GM23338 (cell line): ENCODE data around the gene CEP72. TPM values are rescaled to one million over a fixed set of nuclear protein-coding genes. Genes with fewer than 3 reads are reported as not detected.

Experiments
- ATAC-seq: fragments of 200-7000 bp; cut with Tn5 transposase; 3 replicates; pipeline ENCODE4 v1.9.1; 2020
- DNase-seq: peaks from one replicate; pipeline ENCODE4 v3.0.0-alpha.2; 2015; ENCODE audit warnings: low spot score
- H2AFZ ChIP-seq: fragments of 200-600 bp; sonication (generic); 2 replicates; pipeline ENCODE4 v1.8.0; 2016; ENCODE audit warnings: antibody characterized with exemption, mild to moderate bottlenecking, moderate library complexity
- H3F3A ChIP-seq: fragments of 200-600 bp; sonication (generic); replicated peaks from 2 replicates; pipeline ENCODE4 v1.8.0; 2017; ENCODE audit warnings: antibody characterized with exemption, mixed run types, low read depth
- H3K27ac ChIP-seq: fragments of 200-600 bp; sonication (generic); 2 replicates; pipeline ENCODE4 v1.6.1; 2016; ENCODE audit warnings: low read depth
- H3K27me3 ChIP-seq: fragments of 200-600 bp; sonication (generic); 2 replicates; pipeline ENCODE4 v1.8.0; 2016; ENCODE audit warnings: mild to moderate bottlenecking, mixed run types, moderate library complexity; ENCODE audit not compliant: insufficient read depth
- H3K36me3 ChIP-seq: fragments of 200-600 bp; sonication (generic); 2 replicates; pipeline ENCODE4 v1.8.0; 2016; ENCODE audit warnings: mild to moderate bottlenecking; ENCODE audit not compliant: insufficient read depth
- H3K4me1 ChIP-seq: fragments of 200-600 bp; sonication (generic); 2 replicates; pipeline ENCODE4 v1.8.0; 2016; ENCODE audit warnings: mild to moderate bottlenecking, moderate library complexity; ENCODE audit not compliant: insufficient read depth
- H3K4me2 ChIP-seq: fragments of 200-600 bp; sonication (generic); 2 replicates; pipeline ENCODE4 v1.7.1; 2017; ENCODE audit warnings: mixed run types
- H3K4me3 ChIP-seq: fragments of 200-600 bp; sonication (generic); 2 replicates; pipeline ENCODE4 v1.6.1; 2016; ENCODE audit warnings: mixed run types
- H3K79me2 ChIP-seq: fragments of 200-600 bp; sonication (generic); replicated peaks from 2 replicates; pipeline ENCODE4 v1.8.0; 2017; ENCODE audit warnings: mild to moderate bottlenecking; ENCODE audit not compliant: insufficient read depth
- H3K9me2 ChIP-seq: fragments of 200-600 bp; sonication (generic); 2 replicates; pipeline ENCODE4 v1.8.0; 2017; ENCODE audit not compliant: insufficient read depth
- H4K20me1 ChIP-seq: fragments of 200-600 bp; sonication (generic); replicated peaks from 2 replicates; pipeline ENCODE4 v1.8.0; 2017; ENCODE audit warnings: mild to moderate bottlenecking; ENCODE audit not compliant: insufficient read depth
- H3K27ac Mint-ChIP-seq: 2 replicates; pipeline ENCODE4 v1.8.0; 2020; ENCODE audit warnings: inconsistent platforms, mild to moderate bottlenecking, moderate library complexity, mixed read lengths
- H3K27me3 Mint-ChIP-seq: 3 replicates; pipeline ENCODE4 v1.8.0; 2022; ENCODE audit warnings: low read depth, mild to moderate bottlenecking, moderate library complexity, mixed read lengths, inconsistent platforms; ENCODE audit not compliant: insufficient read depth, poor library complexity
- H3K36me3 Mint-ChIP-seq: 3 replicates; pipeline ENCODE4 v1.8.0; 2021; ENCODE audit warnings: low read depth, mild to moderate bottlenecking, inconsistent platforms, moderate library complexity, mixed read lengths
- H3K4me1 Mint-ChIP-seq: 3 replicates; pipeline ENCODE4 v1.8.0; 2020; ENCODE audit warnings: mild to moderate bottlenecking, inconsistent platforms, mixed read lengths
- H3K4me3 Mint-ChIP-seq: 3 replicates; pipeline ENCODE4 v1.8.0; 2021; ENCODE audit warnings: moderate library complexity, mild to moderate bottlenecking, inconsistent platforms, mixed read lengths
- H3K9me3 Mint-ChIP-seq: 3 replicates; pipeline ENCODE4 v1.8.0; 2020; ENCODE audit warnings: moderate library complexity, mild to moderate bottlenecking, inconsistent platforms, mixed read lengths
- CREB1 ChIP-seq: fragments of 250-450 bp; sonication (Bioruptor Pico); IDR thresholded peaks from 2 replicates; pipeline ENCODE4 v1.5.0; 2020; ENCODE audit warnings: low read depth, mild to moderate bottlenecking, moderate library complexity
- EZH2phosphoT487 ChIP-seq: fragments of 200-600 bp; sonication (generic); IDR thresholded peaks from one replicate; pipeline ENCODE4 v1.8.1; 2018; ENCODE audit warnings: antibody characterized with exemption; ENCODE audit not compliant: unreplicated experiment
- JUNB ChIP-seq: IDR thresholded peaks from one replicate; pipeline ENCODE4 v1.6.1; 2016; ENCODE audit warnings: antibody characterized with exemption; ENCODE audit not compliant: unreplicated experiment
- POLR2AphosphoS5 ChIP-seq: IDR thresholded peaks from 2 replicates; pipeline ENCODE4 v1.6.1; 2016; ENCODE audit warnings: antibody characterized with exemption, low read depth
- REST ChIP-seq: IDR thresholded peaks from one replicate; pipeline ENCODE4 v1.6.1; 2018; ENCODE audit warnings: antibody characterized with exemption; ENCODE audit not compliant: unreplicated experiment
- STAT1 ChIP-seq: IDR thresholded peaks from one replicate; pipeline ENCODE4 v1.6.1; 2016; ENCODE audit warnings: antibody characterized with exemption; ENCODE audit not compliant: unreplicated experiment
- ZNF114 ChIP-seq: fragments of 250-450 bp; sonication (Bioruptor Pico); IDR thresholded peaks from 2 replicates; pipeline ENCODE4 v1.5.0; 2020; ENCODE audit warnings: mild to moderate bottlenecking, moderate library complexity
- ZNF331 ChIP-seq: fragments of 250-450 bp; sonication (Bioruptor Pico); IDR thresholded peaks from 2 replicates; pipeline ENCODE4 v1.5.0; 2020; ENCODE audit warnings: low read depth, mild to moderate bottlenecking, moderate library complexity
- polyA plus RNA-seq: library from polyadenylated mRNA; unstranded; fragments of >200 nt; fragmentation: Nextera tagmentation; extraction: Ambion mirVana; gene quantifications from 2 replicates; pipeline ENCODE4 v1.2.1, GENCODE V29; 2016
- total RNA-seq: library from RNA; depleted of rRNA; stranded (reverse); fragments of >200 nt; shearing (Covaris generic); gene quantifications from 2 replicates; pipeline ENCODE4 v1.2.3, GENCODE V29; 2014
- TF ChIP-seq, protein P1 (sequence below): IDR thresholded peaks from 2 replicates; pipeline ENCODE4 v1.6.1; 2016; ENCODE audit warnings: antibody characterized with exemption
- TF ChIP-seq, protein P2 (sequence below): fragments of 250-450 bp; sonication (Bioruptor Pico); IDR thresholded peaks from 2 replicates; pipeline ENCODE4 v1.5.0; 2020; ENCODE audit warnings: mild to moderate bottlenecking, moderate library complexity

CEP72 gene
- total and polyA plus RNA-seq, 2 experiments from 2014 or later = 15.5 to 27.1 TPM

GRCh38 chr5:610011-610743 is 2.0 kb upstream of the CEP72 start:
- no peak overlapping the region for H3K4me3 ChIP-seq

More at GRCh38 chr5:610011-610743, 2.0 kb upstream of the CEP72 start:
- H3K4me3 Mint-ChIP-seq = peak overlapping the region; percentile 74; the same call in 1 of the 3 replicates
- Histone ChIP-seq H3K9me2 (no peaks in the 10 kb centered on the region), H3K4me1 (peaks cover 6% of the 10 kb centered on the region; the same call in 1 of the 2 replicates), H3K79me2 (peaks cover 28% of the 10 kb centered on the region), H3K4me2 (no peak overlapping the region), H3F3A (no peaks in the 10 kb centered on the region), H2AFZ (no peak overlapping the region), H3K27me3 (no peaks in the 10 kb centered on the region), H3K36me3 (no peaks in the 10 kb centered on the region), H3K27ac (no peak overlapping the region), H4K20me1 (peaks cover 22% of the 10 kb centered on the region)
- no peak for ATAC-seq
- H3K36me3 Mint-ChIP-seq = peaks cover 10% of the 10 kb centered on the region; the same call in 2 of the 3 replicates
- peaks cover 11% of the 10 kb centered on the region for H3K27me3 Mint-ChIP-seq
- TF ChIP-seq EZH2phosphoT487 (no peak), CREB1 (CRISPR knock-in tag) (no peak), ZNF114 (CRISPR knock-in tag) (no peak), POLR2AphosphoS5 (no peak), REST (no peak), JUNB (no peak), ZNF331 (CRISPR knock-in tag) (no peak), STAT1 (no peak)
- TF ChIP-seq, protein P1, sequence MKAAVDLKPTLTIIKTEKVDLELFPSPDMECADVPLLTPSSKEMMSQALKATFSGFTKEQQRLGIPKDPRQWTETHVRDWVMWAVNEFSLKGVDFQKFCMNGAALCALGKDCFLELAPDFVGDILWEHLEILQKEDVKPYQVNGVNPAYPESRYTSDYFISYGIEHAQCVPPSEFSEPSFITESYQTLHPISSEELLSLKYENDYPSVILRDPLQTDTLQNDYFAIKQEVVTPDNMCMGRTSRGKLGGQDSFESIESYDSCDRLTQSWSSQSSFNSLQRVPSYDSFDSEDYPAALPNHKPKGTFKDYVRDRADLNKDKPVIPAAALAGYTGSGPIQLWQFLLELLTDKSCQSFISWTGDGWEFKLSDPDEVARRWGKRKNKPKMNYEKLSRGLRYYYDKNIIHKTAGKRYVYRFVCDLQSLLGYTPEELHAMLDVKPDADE = no peak
- TF ChIP-seq, protein P2, sequence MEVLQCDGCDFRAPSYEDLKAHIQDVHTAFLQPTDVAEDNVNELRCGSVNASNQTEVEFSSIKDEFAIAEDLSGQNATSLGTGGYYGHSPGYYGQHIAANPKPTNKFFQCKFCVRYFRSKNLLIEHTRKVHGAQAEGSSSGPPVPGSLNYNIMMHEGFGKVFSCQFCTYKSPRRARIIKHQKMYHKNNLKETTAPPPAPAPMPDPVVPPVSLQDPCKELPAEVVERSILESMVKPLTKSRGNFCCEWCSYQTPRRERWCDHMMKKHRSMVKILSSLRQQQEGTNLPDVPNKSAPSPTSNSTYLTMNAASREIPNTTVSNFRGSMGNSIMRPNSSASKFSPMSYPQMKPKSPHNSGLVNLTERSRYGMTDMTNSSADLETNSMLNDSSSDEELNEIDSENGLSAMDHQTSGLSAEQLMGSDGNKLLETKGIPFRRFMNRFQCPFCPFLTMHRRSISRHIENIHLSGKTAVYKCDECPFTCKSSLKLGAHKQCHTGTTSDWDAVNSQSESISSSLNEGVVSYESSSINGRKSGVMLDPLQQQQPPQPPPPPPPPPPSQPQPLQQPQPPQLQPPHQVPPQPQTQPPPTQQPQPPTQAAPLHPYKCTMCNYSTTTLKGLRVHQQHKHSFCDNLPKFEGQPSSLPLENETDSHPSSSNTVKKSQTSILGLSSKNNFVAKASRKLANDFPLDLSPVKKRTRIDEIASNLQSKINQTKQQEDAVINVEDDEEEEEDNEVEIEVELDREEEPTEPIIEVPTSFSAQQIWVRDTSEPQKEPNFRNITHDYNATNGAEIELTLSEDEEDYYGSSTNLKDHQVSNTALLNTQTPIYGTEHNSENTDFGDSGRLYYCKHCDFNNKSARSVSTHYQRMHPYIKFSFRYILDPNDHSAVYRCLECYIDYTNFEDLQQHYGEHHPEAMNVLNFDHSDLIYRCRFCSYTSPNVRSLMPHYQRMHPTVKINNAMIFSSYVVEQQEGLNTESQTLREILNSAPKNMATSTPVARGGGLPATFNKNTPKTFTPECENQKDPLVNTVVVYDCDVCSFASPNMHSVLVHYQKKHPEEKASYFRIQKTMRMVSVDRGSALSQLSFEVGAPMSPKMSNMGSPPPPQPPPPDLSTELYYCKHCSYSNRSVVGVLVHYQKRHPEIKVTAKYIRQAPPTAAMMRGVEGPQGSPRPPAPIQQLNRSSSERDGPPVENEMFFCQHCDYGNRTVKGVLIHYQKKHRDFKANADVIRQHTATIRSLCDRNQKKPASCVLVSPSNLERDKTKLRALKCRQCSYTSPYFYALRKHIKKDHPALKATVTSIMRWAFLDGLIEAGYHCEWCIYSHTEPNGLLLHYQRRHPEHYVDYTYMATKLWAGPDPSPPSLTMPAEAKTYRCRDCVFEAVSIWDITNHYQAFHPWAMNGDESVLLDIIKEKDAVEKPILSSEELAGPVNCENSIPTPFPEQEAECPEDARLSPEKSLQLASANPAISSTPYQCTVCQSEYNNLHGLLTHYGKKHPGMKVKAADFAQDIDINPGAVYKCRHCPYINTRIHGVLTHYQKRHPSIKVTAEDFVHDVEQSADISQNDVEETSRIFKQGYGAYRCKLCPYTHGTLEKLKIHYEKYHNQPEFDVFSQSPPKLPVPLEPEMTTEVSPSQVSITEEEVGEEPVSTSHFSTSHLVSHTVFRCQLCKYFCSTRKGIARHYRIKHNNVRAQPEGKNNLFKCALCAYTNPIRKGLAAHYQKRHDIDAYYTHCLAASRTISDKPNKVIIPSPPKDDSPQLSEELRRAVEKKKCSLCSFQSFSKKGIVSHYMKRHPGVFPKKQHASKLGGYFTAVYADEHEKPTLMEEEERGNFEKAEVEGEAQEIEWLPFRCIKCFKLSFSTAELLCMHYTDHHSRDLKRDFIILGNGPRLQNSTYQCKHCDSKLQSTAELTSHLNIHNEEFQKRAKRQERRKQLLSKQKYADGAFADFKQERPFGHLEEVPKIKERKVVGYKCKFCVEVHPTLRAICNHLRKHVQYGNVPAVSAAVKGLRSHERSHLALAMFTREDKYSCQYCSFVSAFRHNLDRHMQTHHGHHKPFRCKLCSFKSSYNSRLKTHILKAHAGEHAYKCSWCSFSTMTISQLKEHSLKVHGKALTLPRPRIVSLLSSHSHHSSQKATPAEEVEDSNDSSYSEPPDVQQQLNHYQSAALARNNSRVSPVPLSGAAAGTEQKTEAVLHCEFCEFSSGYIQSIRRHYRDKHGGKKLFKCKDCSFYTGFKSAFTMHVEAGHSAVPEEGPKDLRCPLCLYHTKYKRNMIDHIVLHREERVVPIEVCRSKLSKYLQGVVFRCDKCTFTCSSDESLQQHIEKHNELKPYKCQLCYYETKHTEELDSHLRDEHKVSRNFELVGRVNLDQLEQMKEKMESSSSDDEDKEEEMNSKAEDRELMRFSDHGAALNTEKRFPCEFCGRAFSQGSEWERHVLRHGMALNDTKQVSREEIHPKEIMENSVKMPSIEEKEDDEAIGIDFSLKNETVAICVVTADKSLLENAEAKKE (CRISPR knock-in tag) = no peak
- no peak for DNase-seq
- no peak overlapping the region for H3K27ac Mint-ChIP-seq
- peaks cover 26% of the 10 kb centered on the region for H3K4me1 Mint-ChIP-seq
- 0 out of 3 replicates have a peak, but pooled peaks cover 3% of the 10 kb centered on the region for H3K9me3 Mint-ChIP-seq
